B cell (primary cell): ENCODE measurements around the gene TRIM15.
A peak's percentile ranks its signal among the peaks of the same experiment; 100 is the strongest.

Source experiments
- CTCF ChIP-seq: fragments of 200-600 bp; IDR thresholded peaks from one replicate; pipeline ENCODE4 v1.8.0; 2022; ENCODE audit warnings: antibody characterized with exemption, mild to moderate bottlenecking
- EZH2 ChIP-seq: IDR thresholded peaks from 2 replicates; pipeline ENCODE4 v1.6.1; 2012; ENCODE audit warnings: borderline replicate concordance, low read depth, mild to moderate bottlenecking, moderate library complexity, low read length; ENCODE audit not compliant: insufficient read depth, poor library complexity, severe bottlenecking

- no peak for TF ChIP-seq EZH2
- peak; percentile 73 for TF ChIP-seq CTCF
These were observed 55.9 kb downstream of the TRIM15 start for GRCh38 chr6:30219244-30219643.
